PC-3 (cell line): ENCODE data around the gene INO80E. TPM values are rescaled to one million over a fixed set of nuclear protein-coding genes. Genes with fewer than 3 reads are reported as not detected.
"Not testable (repeated sequence)": the region's sequence is repeated elsewhere in the genome, so short reads cannot be mapped to it uniquely, and the experiment has no call there.

Source experiments
- ATAC-seq: fragments of 200-7000 bp; cut with Tn5 transposase; 2 replicates; pipeline ENCODE4 v1.9.1; 2020; ENCODE audit warnings: mild to moderate bottlenecking, moderate library complexity
- BruUV-seq: library from RNA; stranded (reverse); fragments of 400-500 nt; replicated peaks from 2 replicates; lab custom pipeline; 2021; lab: Mats Ljungman, UMichigan
- CTCF ChIA-PET: fragments of 300-600 bp; sonication (Branson Sonifier 250); formaldehyde crosslinking; loops from one replicate; lab custom pipeline; 2022; ENCODE audit warnings: antibody characterized with exemption; lab: Charles Lee
- POLR2A ChIA-PET: fragments of 300-600 bp; sonication (Branson Sonifier 250); formaldehyde crosslinking; loops from one replicate; lab custom pipeline; 2022; ENCODE audit warnings: antibody characterized with exemption; ENCODE audit not compliant: unreplicated experiment; lab: Charles Lee
- DNase-seq: peaks from one replicate; pipeline ENCODE4 v3.0.0-alpha.2; 2015
- H2AFZ ChIP-seq: fragments of 300-600 bp; sonication (generic); 2 replicates; pipeline ENCODE4 v1.6.0; 2016; ENCODE audit warnings: antibody characterized with exemption, low read length
- H3F3A ChIP-seq: fragments of 300-600 bp; sonication (generic); one replicate; pipeline ENCODE4 v1.6.0; 2017; ENCODE audit warnings: antibody characterized with exemption, low read length, control low read depth, mild to moderate bottlenecking; ENCODE audit not compliant: unreplicated experiment
- H3K27ac ChIP-seq: fragments of 300-600 bp; sonication (generic); 2 replicates; pipeline ENCODE4 v1.5.1; 2016; ENCODE audit warnings: mild to moderate bottlenecking, low read length
- H3K27me3 ChIP-seq: fragments of 300-600 bp; sonication (generic); 2 replicates; pipeline ENCODE4 v1.6.1; 2016; ENCODE audit warnings: low read length, mixed read lengths
- H3K36me3 ChIP-seq: fragments of 300-600 bp; sonication (generic); 2 replicates; pipeline ENCODE4 v1.6.1; 2016; ENCODE audit warnings: low read depth, mixed run types, low read length, mixed read lengths
- H3K4me1 ChIP-seq: fragments of 300-600 bp; sonication (generic); 2 replicates; pipeline ENCODE4 v1.5.1; 2016; ENCODE audit warnings: low read length; ENCODE audit not compliant: insufficient read depth
- H3K4me2 ChIP-seq: fragments of 300-600 bp; sonication (generic); 2 replicates; pipeline ENCODE4 v1.6.0; 2016; ENCODE audit warnings: low read length
- H3K4me3 ChIP-seq: fragments of 300-600 bp; sonication (generic); 2 replicates; pipeline ENCODE4 v1.5.1; 2016; ENCODE audit warnings: mild to moderate bottlenecking, low read length, mixed read lengths
- H3K79me2 ChIP-seq: fragments of 300-600 bp; sonication (generic); 2 replicates; pipeline ENCODE4 v1.6.1; 2017; ENCODE audit warnings: low read length, mixed read lengths
- H3K9ac ChIP-seq: fragments of 300-600 bp; sonication (generic); 2 replicates; pipeline ENCODE4 v1.6.0; 2016; ENCODE audit warnings: mild to moderate bottlenecking, low read length
- H3K9me2 ChIP-seq: fragments of 300-600 bp; sonication (generic); replicated peaks from 2 replicates; pipeline ENCODE4 v1.6.1; 2016; ENCODE audit warnings: mixed run types, low read length, mixed read lengths
- H3K9me3 ChIP-seq: fragments of 300-600 bp; sonication (generic); 2 replicates; pipeline ENCODE4 v1.6.1; 2016; ENCODE audit warnings: low read length, mixed read lengths
- H4K20me1 ChIP-seq: fragments of 300-600 bp; sonication (generic); 2 replicates; pipeline ENCODE4 v1.6.1; 2016; ENCODE audit warnings: low read length, mixed read lengths
- EZH2 ChIP-seq: fragments of 300-600 bp; sonication (generic); IDR thresholded peaks from one replicate; pipeline ENCODE4 v1.6.1; 2017; ENCODE audit warnings: antibody characterized with exemption, mild to moderate bottlenecking, low read length; ENCODE audit not compliant: unreplicated experiment
- EZH2phosphoT487 ChIP-seq: fragments of 300-600 bp; sonication (generic); IDR thresholded peaks from 2 replicates; pipeline ENCODE4 v1.6.1; 2018; ENCODE audit warnings: mild to moderate bottlenecking, antibody characterized with exemption, low read length, borderline replicate concordance
- intact Hi-C: fragments of 100-400 bp; cut with micrococcal nuclease; formaldehyde crosslinking; loops from 2 replicates; pipeline ENCODE4 v1.9.0; 2023
- total RNA-seq: library from RNA; depleted of rRNA; stranded (reverse); fragments of >200 nt; gene quantifications from 2 replicates; pipeline ENCODE4 v1.2.3, GENCODE V29; 2014
- TF ChIP-seq, protein P1 (sequence below): fragments of 300-600 bp; sonication (generic); conservative IDR thresholded peaks from 2 replicates; pipeline ENCODE4 v1.5.1; 2017; ENCODE audit warnings: antibody characterized with exemption, low read depth, mild to moderate bottlenecking, low read length

The INO80E gene
- total RNA-seq, 1 experiment from 2014 or later = 70.3 TPM

DNA sequence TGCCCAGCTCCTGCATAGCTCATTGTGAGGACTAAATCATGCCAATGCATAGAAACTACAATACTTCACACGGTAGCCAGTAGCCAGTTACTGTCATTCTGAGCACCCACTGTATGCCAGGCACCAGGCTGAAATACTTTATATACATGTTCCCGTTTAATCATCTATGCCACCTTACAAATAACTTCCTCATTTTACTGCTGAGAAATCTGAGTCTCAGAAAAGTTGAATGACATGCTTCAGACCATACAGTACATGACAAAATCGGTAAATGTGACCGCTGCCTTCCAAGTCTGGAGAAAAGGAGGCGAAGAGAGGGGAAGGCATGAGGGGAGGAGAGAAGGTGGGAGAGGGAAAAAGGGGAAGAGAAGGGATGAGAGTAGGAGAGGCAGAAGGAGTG, 44.2 kb downstream of the INO80E start:
- Histone ChIP-seq H3K9me2 (no peaks in the 10 kb centered on the region), H3K27me3 (no peaks in the 10 kb centered on the region), H3K4me2 (no peak overlapping the region), H3K27ac (no peak overlapping the region), H3K79me2 (no peaks in the 10 kb centered on the region), H3K36me3 (no peaks in the 10 kb centered on the region), H3F3A (no peaks in the 10 kb centered on the region), H3K4me3 (no peak overlapping the region), H4K20me1 (no peaks in the 10 kb centered on the region), H2AFZ (no peak overlapping the region), H3K9me3 (no peaks in the 10 kb centered on the region), H3K4me1 (no peaks in the 10 kb centered on the region), H3K9ac (no peak overlapping the region)
- CTCF ChIA-PET = interaction anchor here (0.7 to 1.0 kb wide), 2 partner anchors 25 to 405 kb away, joined by 3 to 6 read pairs; partner anchors contain the start of gene SEPHS2
- DNase-seq (no peak), ATAC-seq (no peak)
- intact Hi-C loops = no loop called here
- BruUV-seq = no TSS peak
- TF ChIP-seq, protein P1, sequence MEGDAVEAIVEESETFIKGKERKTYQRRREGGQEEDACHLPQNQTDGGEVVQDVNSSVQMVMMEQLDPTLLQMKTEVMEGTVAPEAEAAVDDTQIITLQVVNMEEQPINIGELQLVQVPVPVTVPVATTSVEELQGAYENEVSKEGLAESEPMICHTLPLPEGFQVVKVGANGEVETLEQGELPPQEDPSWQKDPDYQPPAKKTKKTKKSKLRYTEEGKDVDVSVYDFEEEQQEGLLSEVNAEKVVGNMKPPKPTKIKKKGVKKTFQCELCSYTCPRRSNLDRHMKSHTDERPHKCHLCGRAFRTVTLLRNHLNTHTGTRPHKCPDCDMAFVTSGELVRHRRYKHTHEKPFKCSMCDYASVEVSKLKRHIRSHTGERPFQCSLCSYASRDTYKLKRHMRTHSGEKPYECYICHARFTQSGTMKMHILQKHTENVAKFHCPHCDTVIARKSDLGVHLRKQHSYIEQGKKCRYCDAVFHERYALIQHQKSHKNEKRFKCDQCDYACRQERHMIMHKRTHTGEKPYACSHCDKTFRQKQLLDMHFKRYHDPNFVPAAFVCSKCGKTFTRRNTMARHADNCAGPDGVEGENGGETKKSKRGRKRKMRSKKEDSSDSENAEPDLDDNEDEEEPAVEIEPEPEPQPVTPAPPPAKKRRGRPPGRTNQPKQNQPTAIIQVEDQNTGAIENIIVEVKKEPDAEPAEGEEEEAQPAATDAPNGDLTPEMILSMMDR = no peak
- no peak for TF ChIP-seq EZH2
- POLR2A ChIA-PET = interaction anchor here (0.6 kb wide), 1 partner anchor 102 kb away, joined by 19 read pairs; no protein-coding TSS in a partner anchor

DNA sequence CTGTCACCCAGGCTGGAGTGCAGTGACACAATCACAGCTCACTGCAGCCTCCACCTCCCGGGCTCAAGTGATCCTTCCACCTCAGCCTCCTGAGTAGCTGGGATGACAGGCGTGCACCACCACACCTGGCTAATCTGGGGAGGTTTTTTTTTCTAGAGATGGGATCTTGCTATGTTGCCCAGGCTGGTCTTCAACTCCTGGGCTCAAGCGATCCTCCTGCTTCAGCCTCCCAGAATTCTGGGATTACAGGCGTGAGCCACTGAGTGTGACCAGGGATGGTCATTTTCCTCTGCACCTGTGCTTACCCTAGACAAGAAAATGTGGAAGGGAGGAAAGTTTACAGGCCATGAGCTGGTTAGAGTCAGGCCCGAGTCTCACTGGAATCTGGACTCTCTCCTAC, 44.6 kb downstream of the INO80E start:
- CTCF ChIA-PET, DNase-seq, H3K27ac ChIP-seq, H3K4me2 ChIP-seq, BruUV-seq, H3K4me1 ChIP-seq, H4K20me1 ChIP-seq, H2AFZ ChIP-seq, H3K4me3 ChIP-seq, H3K79me2 ChIP-seq, intact Hi-C loops, ATAC-seq, H3K9me3 ChIP-seq, H3K9me2 ChIP-seq, H3K9ac ChIP-seq, H3K27me3 ChIP-seq, H3K36me3 ChIP-seq, H3F3A ChIP-seq, POLR2A ChIA-PET: not testable (repeated sequence)

DNA sequence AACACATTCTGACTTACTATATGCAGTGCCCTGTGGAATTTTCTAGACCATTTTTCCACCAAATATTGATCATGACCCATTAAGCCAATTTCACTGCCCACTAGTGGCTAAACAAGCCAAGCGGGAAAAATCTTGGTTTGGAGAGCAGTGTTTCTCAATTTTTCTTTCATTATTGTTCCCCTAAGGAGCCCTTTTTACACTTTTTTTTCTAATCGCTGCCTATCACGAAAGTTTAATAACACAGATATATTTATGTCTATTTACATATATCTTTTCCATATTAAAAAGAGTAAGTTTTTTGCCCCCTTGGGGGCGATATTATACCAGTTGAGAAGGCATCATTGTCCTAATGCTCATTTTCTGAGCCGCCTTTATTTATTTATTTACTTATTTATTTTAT, 45.8 kb downstream of the INO80E start:
- no peak for TF ChIP-seq EZH2phosphoT487
- TF ChIP-seq, protein P1 = peak; percentile 52
- Histone ChIP-seq H3K79me2 (no peaks in the 10 kb centered on the region), H3K27me3 (no peaks in the 10 kb centered on the region), H2AFZ (0 out of 2 replicates have a peak overlapping the region, but pooled peaks have one; percentile 48), H3K9me3 (no peaks in the 10 kb centered on the region), H3K4me2 (0 out of 2 replicates have a peak overlapping the region, but pooled peaks have one; percentile 28), H3K9me2 (no peaks in the 10 kb centered on the region), H3K4me3 (no peak overlapping the region), H4K20me1 (no peaks in the 10 kb centered on the region), H3K27ac (no peak overlapping the region), H3K4me1 (no peaks in the 10 kb centered on the region), H3F3A (no peaks in the 10 kb centered on the region), H3K9ac (no peak overlapping the region), H3K36me3 (no peaks in the 10 kb centered on the region)
- CTCF ChIA-PET = no interaction called here
- POLR2A ChIA-PET = no interaction called here
- DNase-seq (peak; percentile 67), ATAC-seq (no peak)
- BruUV-seq = no TSS peak
- intact Hi-C loops = no loop called here
